Tibial artery (tissue), 4 donors: ENCODE data around the gene DBT.
"Not testable (repeated sequence)": the region's sequence is repeated elsewhere in the genome, so short reads cannot be mapped to it uniquely, and the experiment has no call there.

Experiments
- DNase-seq, 2 donors: peaks; one replicate each; pipeline ENCODE4 v3.0.0-alpha.2; 2019
- H3K27ac ChIP-seq, 2 donors: fragments of 200-600 bp; sonication (generic) in 1 of 2; 1 replicate in 1 of 2; 2 replicates in 1 of 2; pipeline ENCODE4 v1.5.1; 2018 to 2019; ENCODE audit warnings: mild to moderate bottlenecking in 1 of 2
- H3K27me3 ChIP-seq, 2 donors: fragments of 200-600 bp; sonication (generic) in 1 of 2; one replicate each; pipeline versions ENCODE4 v1.5.1 to v1.6.0; 2016 to 2019
- H3K36me3 ChIP-seq, 3 donors: fragments of 200-600 bp; sonication (generic) in 2 of 3; one replicate each; pipeline ENCODE4 v1.5.1; 2016 to 2019; ENCODE audit warnings: mild to moderate bottlenecking in 2 of 3
- H3K4me1 ChIP-seq, 4 donors: fragments of 200-600 bp; sonication (generic) in 2 of 4; 1 replicate in 3 of 4; 2 replicates in 1 of 4; pipeline ENCODE4 v1.5.1; 2016 to 2019
- H3K4me3 ChIP-seq, 2 donors: fragments of 200-600 bp; sonication (generic) in 1 of 2; 1 replicate in 1 of 2; 2 replicates in 1 of 2; pipeline ENCODE4 v1.5.1; 2018 to 2019; ENCODE audit warnings: mild to moderate bottlenecking in 2 of 2
- H3K9me3 ChIP-seq, 3 donors: fragments of 200-600 bp; sonication (generic) in 1 of 3; one replicate each; pipeline ENCODE4 v1.5.1; 2016 to 2019
- intact Hi-C: fragments of 100-400 bp; cut with DNase I; formaldehyde crosslinking; loops from one replicate; pipeline ENCODE4 v1.15.0; 2023; ENCODE audit warnings: low total_unique reads
- TF ChIP-seq, protein P1 (sequence below), 2 experiments: fragments of 200-600 bp in 1 of 2; fragments of 450-650 bp in 1 of 2; IDR thresholded peaks; one replicate each; pipeline ENCODE4 v1.5.1; 2017 to 2019; ENCODE audit warnings: antibody characterized with exemption in 2 of 2, mild to moderate bottlenecking in 1 of 2, moderate library complexity in 1 of 2

DBT gene

DNA sequence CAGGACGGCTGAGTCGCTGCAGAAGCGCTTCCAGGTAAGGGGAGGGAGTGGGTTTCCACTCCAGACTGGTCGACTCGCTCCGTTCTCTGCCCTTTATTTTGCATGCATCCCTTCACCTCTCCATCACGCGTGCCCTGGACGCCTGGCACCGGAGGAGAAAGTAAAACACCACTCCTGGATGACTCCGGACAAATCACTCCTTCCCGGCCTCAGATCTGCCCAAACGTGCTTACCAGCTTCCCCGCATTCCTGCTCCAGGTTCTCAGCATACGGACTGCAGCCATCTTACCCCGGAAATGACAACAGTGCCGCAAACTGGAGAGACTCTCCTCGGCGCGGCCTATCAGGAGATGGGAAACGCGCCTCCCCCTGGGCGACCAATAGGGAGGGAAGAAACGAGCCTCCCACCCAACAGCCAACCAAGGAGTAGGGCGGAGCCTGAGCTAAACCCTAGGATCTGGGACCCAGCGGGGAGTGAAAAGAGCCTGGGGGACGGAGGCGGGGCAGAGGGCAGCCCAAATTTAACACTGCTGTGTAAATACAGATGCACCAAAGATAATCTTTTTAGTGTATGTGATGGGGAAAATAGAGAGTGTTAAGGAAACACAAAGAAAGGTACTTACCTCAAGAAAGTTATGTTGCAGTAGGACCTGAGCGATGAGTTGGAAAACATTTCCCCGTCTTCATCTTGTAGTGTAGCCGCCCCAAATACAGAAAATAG is at the start of gene DBT:
Gene DBT (minus strand): TSS at position 298 of the 721 bp plus-strand sequence. CDS start 14 bp downstream, at position 284.
- Histone ChIP-seq H3K4me3 (peak within 1 kb of the TSS; percentile 82 to 97), H3K4me1 (peaks cover 0 to 19% (median 8%) of the 10 kb centered on the region in 4 donors), H3K27me3 (no peaks in the 10 kb centered on the region), H3K27ac (peak within 1 kb of the TSS; percentile 94 to 96), H3K9me3 (no peaks in the 10 kb centered on the region), H3K36me3 (no peaks in the 10 kb centered on the region)
- peak; percentile 98 for DNase-seq
- intact Hi-C loops, result no loop called here
- TF ChIP-seq, protein P1, sequence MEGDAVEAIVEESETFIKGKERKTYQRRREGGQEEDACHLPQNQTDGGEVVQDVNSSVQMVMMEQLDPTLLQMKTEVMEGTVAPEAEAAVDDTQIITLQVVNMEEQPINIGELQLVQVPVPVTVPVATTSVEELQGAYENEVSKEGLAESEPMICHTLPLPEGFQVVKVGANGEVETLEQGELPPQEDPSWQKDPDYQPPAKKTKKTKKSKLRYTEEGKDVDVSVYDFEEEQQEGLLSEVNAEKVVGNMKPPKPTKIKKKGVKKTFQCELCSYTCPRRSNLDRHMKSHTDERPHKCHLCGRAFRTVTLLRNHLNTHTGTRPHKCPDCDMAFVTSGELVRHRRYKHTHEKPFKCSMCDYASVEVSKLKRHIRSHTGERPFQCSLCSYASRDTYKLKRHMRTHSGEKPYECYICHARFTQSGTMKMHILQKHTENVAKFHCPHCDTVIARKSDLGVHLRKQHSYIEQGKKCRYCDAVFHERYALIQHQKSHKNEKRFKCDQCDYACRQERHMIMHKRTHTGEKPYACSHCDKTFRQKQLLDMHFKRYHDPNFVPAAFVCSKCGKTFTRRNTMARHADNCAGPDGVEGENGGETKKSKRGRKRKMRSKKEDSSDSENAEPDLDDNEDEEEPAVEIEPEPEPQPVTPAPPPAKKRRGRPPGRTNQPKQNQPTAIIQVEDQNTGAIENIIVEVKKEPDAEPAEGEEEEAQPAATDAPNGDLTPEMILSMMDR (IDR thresholded peaks at IDR 0.05), result no peak

DNA sequence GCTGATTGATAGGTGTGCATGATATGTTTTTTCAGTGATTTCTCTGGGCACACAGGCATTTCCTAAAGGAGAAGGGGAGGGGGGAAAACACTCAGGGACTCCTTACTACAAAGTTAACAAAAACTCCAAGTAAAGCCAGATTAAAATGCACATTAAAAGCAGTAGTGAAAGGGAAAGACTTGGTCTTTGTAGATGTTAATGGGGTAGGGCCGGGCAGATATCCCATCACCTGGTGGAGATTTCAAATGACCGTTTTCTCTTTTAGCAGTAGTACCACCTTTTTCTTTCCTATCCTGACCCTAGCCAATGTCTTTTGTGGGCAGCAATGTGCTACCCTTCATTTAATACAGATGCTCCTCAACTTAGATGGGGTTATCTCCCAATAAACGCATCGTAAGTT is 48.9 kb upstream of the DBT start:
- no peaks in the 10 kb centered on the region for H3K4me1 ChIP-seq
- no peaks in the 10 kb centered on the region for H3K9me3 ChIP-seq
- H3K27ac ChIP-seq, result no peak overlapping the region
- intact Hi-C loops, result no loop called here
- DNase-seq, result no peak
- H3K36me3 ChIP-seq, result no peaks in the 10 kb centered on the region
- TF ChIP-seq, protein P1 (IDR thresholded peaks at IDR 0.05), result no peak
- H3K27me3 ChIP-seq, result no peaks in the 10 kb centered on the region
- H3K4me3 ChIP-seq, result no peak overlapping the region

DNA sequence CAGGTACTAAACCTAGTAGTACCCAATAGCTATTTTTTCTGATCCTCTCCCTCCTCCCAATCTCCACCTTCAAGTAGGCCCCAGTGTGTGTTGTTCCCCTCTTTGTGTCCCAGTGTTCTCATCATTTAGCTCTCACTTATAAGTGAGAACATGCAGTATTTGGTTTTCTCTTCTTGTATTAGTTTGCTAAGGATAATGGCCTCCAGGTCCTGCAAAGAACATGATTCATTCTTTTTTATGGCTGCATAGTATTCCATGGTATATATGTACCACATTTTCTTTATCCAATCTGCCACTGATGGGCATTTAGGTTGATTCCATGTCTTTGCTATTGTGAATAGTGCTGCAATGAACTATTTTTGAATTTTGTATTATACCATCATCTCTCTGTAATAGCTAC is 47.4 kb upstream of the DBT start:
- intact Hi-C loops, H3K9me3 ChIP-seq, H3K4me1 ChIP-seq, DNase-seq, H3K4me3 ChIP-seq, H3K27me3 ChIP-seq, H3K27ac ChIP-seq, H3K36me3 ChIP-seq: not testable (repeated sequence)

DNA sequence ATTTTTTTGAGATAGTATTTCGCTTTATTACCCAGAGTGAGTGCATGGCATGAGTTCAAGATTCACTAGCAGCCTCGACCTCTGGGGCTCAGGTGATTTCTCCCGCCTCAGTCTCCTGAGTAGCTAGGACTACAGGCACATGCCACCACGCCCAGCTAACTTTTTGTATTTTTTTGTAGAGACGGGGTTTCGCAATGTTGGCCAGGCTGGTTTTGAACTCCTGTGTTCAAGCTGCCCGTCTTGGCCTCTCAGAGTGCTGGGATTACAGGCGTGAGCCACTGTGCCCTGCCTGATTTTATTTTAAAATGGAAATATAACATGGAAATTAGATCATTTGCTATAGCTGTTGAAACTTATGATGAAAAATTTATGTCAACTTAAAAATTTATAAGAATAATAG is 46.5 kb upstream of the DBT start:
- TF ChIP-seq, protein P1 (IDR thresholded peaks at IDR 0.05), result no peak
- Histone ChIP-seq H3K4me3 (no peak overlapping the region), H3K27ac (no peak overlapping the region), H3K36me3 (peaks cover 15 to 18% (median 18%) of the 10 kb centered on the region in 3 donors), H3K4me1 (no peaks in the 10 kb centered on the region), H3K9me3 (no peaks in the 10 kb centered on the region), H3K27me3 (no peaks in the 10 kb centered on the region)
- intact Hi-C loops, result no loop called here
- DNase-seq, result no peak

DNA sequence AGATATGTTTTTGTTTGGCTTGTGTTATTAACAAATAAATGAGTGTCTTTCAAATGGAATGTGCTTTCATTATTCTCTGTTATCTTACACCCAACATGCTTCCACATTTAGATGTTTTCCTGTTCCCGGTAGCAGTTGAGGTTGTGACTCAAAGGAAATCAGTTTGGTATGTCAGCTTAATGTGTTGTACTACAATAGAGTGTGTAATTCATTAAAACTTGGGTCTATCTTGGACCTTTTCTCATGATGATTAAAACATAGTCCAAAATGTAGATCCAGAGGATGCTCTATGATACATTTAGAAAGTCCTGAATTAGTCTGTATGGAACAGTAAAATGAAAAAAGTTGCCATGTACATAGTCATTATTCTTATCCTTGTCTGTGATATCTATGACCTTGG is 43.1 kb upstream of the DBT start:
- TF ChIP-seq, protein P1 (IDR thresholded peaks at IDR 0.05), result no peak
- H3K36me3 ChIP-seq, result peaks cover 37 to 51% (median 41%) of the 10 kb centered on the region in 3 donors
- no peaks in the 10 kb centered on the region for H3K27me3 ChIP-seq
- DNase-seq, result no peak
- no peaks in the 10 kb centered on the region for H3K4me1 ChIP-seq
- no peaks in the 10 kb centered on the region for H3K9me3 ChIP-seq
- intact Hi-C loops, result no loop called here
- H3K27ac ChIP-seq, result no peak overlapping the region
- no peak overlapping the region for H3K4me3 ChIP-seq

DNA sequence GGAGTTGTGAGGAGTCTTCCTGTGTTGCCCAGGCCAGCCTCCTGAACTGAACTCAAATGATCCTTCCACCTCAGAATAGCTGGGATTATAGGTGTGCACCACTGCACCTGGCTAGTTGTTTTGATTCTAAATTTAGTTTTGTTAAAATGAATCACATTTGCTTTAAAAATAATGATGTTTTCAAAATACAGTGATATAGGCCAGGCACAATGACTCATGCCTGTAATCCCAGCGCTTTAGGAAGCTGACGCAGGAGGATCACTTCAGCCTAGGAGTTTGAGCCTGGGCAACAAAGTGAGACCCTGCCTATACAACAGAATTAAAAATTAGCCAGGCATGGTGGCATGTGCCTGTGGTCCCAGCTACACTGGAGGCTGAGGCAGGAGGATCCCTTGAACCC is 40.7 kb upstream of the DBT start:
- intact Hi-C loops, result no loop called here
- H3K36me3 ChIP-seq, result peaks cover 61 to 74% (median 65%) of the 10 kb centered on the region in 3 donors
- no peak for DNase-seq
- H3K27me3 ChIP-seq, result no peaks in the 10 kb centered on the region
- TF ChIP-seq, protein P1 (IDR thresholded peaks at IDR 0.05), result no peak
- no peaks in the 10 kb centered on the region for H3K9me3 ChIP-seq
- H3K4me3 ChIP-seq, result no peak overlapping the region
- no peaks in the 10 kb centered on the region for H3K4me1 ChIP-seq
- H3K27ac ChIP-seq, result no peak overlapping the region
